IPS-20b (cell line): Measurements from ENCODE around the gene CYP4F2.
"Not testable (repeated sequence)": the region's sequence is repeated elsewhere in the genome, so short reads cannot be mapped to it uniquely, and the experiment has no call there.

Source experiments
- H3K27ac ChIP-seq: one replicate; pipeline ENCODE4 v1.5.1; 2013; ENCODE audit warnings: low read length
- H3K27me3 ChIP-seq: 2 replicates; pipeline ENCODE4 v1.6.1; 2013; ENCODE audit warnings: mild to moderate bottlenecking, low read length, inconsistent platforms; ENCODE audit not compliant: insufficient read depth
- H3K36me3 ChIP-seq: 2 replicates; pipeline ENCODE4 v1.6.1; 2013; ENCODE audit warnings: low read depth, mild to moderate bottlenecking, inconsistent platforms, low read length, moderate library complexity; ENCODE audit not compliant: insufficient read depth
- H3K4me1 ChIP-seq: 2 replicates; pipeline ENCODE4 v1.6.1; 2013; ENCODE audit warnings: mild to moderate bottlenecking, control low read depth, inconsistent platforms, low read length, moderate library complexity; ENCODE audit not compliant: insufficient read depth
- H3K4me3 ChIP-seq: 2 replicates; pipeline ENCODE4 v1.5.1; 2013; ENCODE audit warnings: mild to moderate bottlenecking, low read length, inconsistent platforms
- H3K9ac ChIP-seq: 2 replicates; pipeline ENCODE4 v1.6.1; 2013; ENCODE audit warnings: low read depth, mild to moderate bottlenecking, inconsistent platforms, low read length, moderate library complexity
- H3K9me3 ChIP-seq: 2 replicates; pipeline ENCODE4 v1.6.1; 2013; ENCODE audit warnings: mild to moderate bottlenecking, low read depth, low read length, inconsistent platforms; ENCODE audit not compliant: insufficient read depth

The CYP4F2 gene

GRCh38 chr19:15897026-15897737 lies 692 bp downstream of the CYP4F2 start:
- H3K9me3 ChIP-seq, result peaks cover 85% of the 10 kb centered on the region
- H3K36me3 ChIP-seq, result no peaks in the 10 kb centered on the region
- H3K4me1 ChIP-seq, result no peaks in the 10 kb centered on the region
- no peak overlapping the region for H3K9ac ChIP-seq
- no peak overlapping the region for H3K4me3 ChIP-seq
- H3K27me3 ChIP-seq, result no peaks in the 10 kb centered on the region
- no peak overlapping the region for H3K27ac ChIP-seq

DNA sequence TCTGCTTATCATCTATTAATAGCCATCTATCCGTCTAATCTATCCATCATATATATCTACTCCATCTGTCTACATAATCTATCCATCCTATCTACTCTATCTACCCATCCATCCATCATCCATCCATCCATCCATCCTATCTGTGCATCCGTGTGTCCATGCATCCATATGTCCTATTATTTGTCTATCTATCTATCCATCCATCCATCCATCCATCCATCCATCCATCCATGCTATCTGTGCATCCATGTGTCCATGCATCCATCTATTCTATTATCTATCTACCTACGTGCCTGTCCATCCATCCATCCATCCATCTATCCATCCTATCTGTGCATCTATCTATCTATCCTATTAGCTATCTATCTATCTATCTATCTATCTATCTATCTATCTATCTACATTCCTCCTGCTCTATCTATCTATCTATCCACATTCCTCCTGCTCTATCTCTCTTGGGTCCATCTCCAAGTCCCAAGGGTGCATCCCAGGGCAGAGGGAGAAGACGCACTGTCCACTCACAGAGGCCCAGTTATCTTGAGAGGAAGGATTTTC lies 1.9 kb downstream of the CYP4F2 start:
- no peaks in the 10 kb centered on the region for H3K4me1 ChIP-seq
- no peak overlapping the region for H3K9ac ChIP-seq
- H3K4me3 ChIP-seq, result no peak overlapping the region
- no peak overlapping the region for H3K27ac ChIP-seq
- peaks cover 85% of the 10 kb centered on the region for H3K9me3 ChIP-seq
- no peaks in the 10 kb centered on the region for H3K27me3 ChIP-seq
- H3K36me3 ChIP-seq, result no peaks in the 10 kb centered on the region

DNA sequence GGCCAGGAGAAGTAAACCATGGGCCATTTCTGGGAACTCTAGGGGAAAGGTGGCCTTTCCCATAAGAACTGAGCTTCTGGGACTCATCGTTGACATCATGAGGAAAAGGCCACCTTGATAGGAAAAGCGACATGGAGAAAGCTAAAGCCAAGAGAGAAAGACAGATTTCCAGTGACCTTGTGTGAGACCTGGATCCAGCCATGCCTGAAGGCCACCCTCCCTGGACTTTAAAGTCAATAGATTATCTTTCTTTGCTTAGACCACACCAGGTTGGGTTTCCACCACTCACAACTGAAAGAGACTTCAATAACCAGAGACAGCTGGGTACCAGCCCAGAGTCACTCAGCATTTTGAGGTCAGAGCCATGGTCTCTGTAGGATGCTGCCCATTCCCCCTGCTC lies 3.5 kb downstream of the CYP4F2 start:
- H3K27me3 ChIP-seq, result no peaks in the 10 kb centered on the region
- peaks cover 94% of the 10 kb centered on the region for H3K9me3 ChIP-seq
- H3K4me3 ChIP-seq, result no peak overlapping the region

GRCh38 chr19:15893477-15893876 lies 4.4 kb downstream of the CYP4F2 start:
- no peaks in the 10 kb centered on the region for H3K36me3 ChIP-seq
- H3K27me3 ChIP-seq, result no peaks in the 10 kb centered on the region
- H3K9ac ChIP-seq, result no peak overlapping the region
- no peak overlapping the region for H3K4me3 ChIP-seq
- no peaks in the 10 kb centered on the region for H3K4me1 ChIP-seq
- no peak overlapping the region for H3K27ac ChIP-seq
- H3K9me3 ChIP-seq, result peaks cover 97% of the 10 kb centered on the region

More for the DNA sequence above, 3.5 kb downstream of the CYP4F2 start:
- H3K36me3 ChIP-seq, result no peaks in the 10 kb centered on the region
- no peak overlapping the region for H3K27ac ChIP-seq
- H3K9ac ChIP-seq, result no peak overlapping the region
- H3K4me1 ChIP-seq, result no peaks in the 10 kb centered on the region

DNA sequence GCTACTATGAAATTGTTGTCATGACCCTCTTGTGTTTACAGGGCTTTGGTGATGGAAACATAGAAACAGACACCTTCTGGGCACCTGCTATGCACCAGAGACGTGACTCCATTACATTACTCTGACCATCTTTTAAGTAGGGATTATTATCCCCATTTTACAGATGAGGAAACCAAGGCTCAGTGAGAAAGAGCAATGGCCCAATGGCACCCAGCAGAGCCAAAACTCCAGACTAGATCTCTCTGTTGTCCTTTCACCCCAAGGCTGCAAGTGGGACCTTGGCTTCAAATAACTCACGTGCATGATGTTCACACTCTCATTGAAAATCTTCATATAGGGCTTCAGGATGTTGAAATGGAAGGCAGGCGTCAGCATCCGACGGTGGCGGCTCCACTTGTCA lies 5.9 kb downstream of the CYP4F2 start:
- Histone ChIP-seq H3K9ac (no peak overlapping the region), H3K9me3 (peaks cover 96% of the 10 kb centered on the region), H3K36me3 (no peaks in the 10 kb centered on the region), H3K4me1 (no peaks in the 10 kb centered on the region), H3K27me3 (no peaks in the 10 kb centered on the region), H3K27ac (no peak overlapping the region), H3K4me3 (no peak overlapping the region)

DNA sequence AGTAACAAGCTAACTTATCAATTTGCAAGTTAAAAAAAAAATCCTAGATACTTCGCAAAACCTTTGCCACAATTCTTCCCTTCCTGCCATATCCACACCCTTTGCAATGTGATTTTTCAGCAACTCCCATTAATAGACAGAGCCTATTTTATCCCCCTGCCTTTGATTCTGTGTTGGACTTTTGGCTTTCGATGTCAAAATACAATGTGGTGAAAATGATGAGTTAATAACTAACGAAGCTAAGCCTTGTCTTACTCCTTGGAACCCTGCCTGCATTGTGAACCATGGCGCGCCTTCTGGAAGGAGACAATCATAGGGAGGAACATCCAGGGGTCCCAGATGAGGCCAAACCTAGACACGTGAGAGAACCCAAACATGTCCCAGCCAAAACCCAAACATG lies 6.4 kb downstream of the CYP4F2 start:
- no peaks in the 10 kb centered on the region for H3K27me3 ChIP-seq

DNA sequence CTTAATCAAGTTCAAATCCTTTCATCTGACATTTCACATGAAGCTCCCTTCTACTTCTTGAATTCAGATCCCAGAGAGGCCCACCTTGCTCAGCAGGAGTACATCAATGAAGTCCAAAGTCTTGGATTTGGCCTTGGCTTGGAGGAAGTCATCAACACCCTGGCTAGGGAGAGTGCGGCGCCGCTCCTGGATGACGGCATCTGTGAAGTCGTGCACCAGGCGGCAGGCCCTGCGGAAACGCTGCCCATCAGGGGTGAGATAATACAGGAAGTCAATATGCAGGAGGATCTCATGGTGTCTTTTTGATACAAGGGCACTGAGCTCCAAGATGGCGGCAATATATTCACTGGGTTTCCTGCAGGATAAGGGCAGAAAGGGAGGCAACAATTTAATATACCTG lies 8.5 kb downstream of the CYP4F2 start:
- peaks cover 96% of the 10 kb centered on the region for H3K9me3 ChIP-seq
- not testable (repeated sequence) for H3K27me3 ChIP-seq, H3K27ac ChIP-seq, H3K4me1 ChIP-seq, H3K9ac ChIP-seq, H3K36me3 ChIP-seq, H3K4me3 ChIP-seq

More for the DNA sequence above, 6.4 kb downstream of the CYP4F2 start:
- Histone ChIP-seq H3K9me3 (peaks cover 96% of the 10 kb centered on the region), H3K9ac (no peak overlapping the region), H3K36me3 (no peaks in the 10 kb centered on the region), H3K27ac (no peak overlapping the region), H3K4me3 (no peak overlapping the region), H3K4me1 (no peaks in the 10 kb centered on the region)

- Histone ChIP-seq H3K36me3 (no peaks in the 10 kb centered on the region), H3K9ac (no peak overlapping the region), H3K9me3 (peaks cover 90% of the 10 kb centered on the region), H3K4me1 (no peaks in the 10 kb centered on the region), H3K4me3 (no peak overlapping the region), H3K27me3 (no peaks in the 10 kb centered on the region), H3K27ac (no peak overlapping the region)
These were observed 12.0 kb downstream of the CYP4F2 start for GRCh38 chr19:15885919-15886318.

DNA sequence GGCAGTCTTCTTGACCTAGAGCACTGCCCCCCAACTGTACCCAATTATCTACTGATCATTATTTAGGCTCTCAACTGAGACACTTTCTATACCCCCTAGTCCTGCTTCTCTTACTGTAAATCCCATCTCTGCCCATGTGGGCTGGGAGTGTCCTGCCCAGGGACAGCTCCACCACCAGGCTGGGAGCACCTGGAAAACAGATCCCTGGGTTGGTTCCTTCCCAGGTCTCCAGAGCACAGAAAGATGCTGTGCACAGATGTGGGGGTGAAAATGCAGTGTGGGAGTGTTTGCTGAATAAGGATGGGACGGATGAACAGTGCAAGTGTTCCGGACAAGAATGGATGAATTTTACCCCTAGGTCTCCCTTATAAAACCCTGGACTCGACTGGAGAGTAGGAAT lies 12.7 kb downstream of the CYP4F2 start:
- Histone ChIP-seq H3K36me3 (no peaks in the 10 kb centered on the region), H3K27me3 (no peaks in the 10 kb centered on the region), H3K4me3 (no peak overlapping the region), H3K9ac (no peak overlapping the region), H3K27ac (no peak overlapping the region), H3K9me3 (peaks cover 90% of the 10 kb centered on the region), H3K4me1 (no peaks in the 10 kb centered on the region)

DNA sequence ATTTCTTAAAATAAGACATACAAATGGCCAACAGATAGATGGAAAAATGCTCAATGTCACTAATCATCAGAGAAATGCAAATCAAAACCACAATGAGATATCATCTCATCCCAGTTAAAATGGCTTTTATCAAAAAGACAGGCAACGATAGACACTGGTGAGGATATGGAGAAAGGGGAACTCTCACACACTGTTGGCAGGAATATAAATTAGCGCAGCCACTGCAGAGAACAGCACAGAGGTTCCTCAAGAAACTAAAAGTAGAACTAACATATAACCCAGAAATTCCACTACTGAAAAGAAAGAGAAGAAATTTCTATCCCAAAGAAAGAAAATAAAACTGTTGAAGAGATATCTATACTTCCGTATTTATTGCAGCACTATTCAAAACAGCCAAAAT lies 14.5 kb downstream of the CYP4F2 start:
- peaks cover 91% of the 10 kb centered on the region for H3K9me3 ChIP-seq
- H3K36me3 ChIP-seq, result not testable (repeated sequence)

GRCh38 chr19:15874821-15875474 lies 22.9 kb downstream of the CYP4F2 start:
- H3K4me3 ChIP-seq, result no peak overlapping the region
- no peak overlapping the region for H3K27ac ChIP-seq
- H3K9ac ChIP-seq, result no peak overlapping the region
- no peaks in the 10 kb centered on the region for H3K36me3 ChIP-seq
- no peaks in the 10 kb centered on the region for H3K4me1 ChIP-seq
- H3K9me3 ChIP-seq, result peaks cover 84% of the 10 kb centered on the region
- no peaks in the 10 kb centered on the region for H3K27me3 ChIP-seq

More for the DNA sequence above, 14.5 kb downstream of the CYP4F2 start:
- not testable (repeated sequence) for H3K27me3 ChIP-seq, H3K4me1 ChIP-seq, H3K9ac ChIP-seq, H3K4me3 ChIP-seq, H3K27ac ChIP-seq

DNA sequence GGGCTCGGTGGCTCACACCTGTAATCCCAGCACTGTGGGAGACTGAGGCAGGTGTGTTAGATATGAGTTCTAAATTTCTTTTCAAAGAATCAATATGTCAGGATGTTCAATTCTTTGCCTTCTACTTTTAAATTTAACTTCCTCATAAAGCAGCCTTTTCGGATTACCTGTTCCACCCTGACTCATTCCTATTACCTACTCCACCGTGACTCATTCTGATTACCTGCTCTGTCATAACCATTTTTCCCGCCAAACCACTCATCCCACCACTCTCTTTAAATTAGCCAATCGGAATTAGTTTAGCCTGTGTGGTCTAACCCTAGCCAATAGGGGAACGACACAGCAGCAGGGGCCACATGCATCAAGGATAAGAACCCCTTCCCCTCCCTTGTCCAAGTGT lies 24.1 kb downstream of the CYP4F2 start:
- H3K4me3 ChIP-seq, H3K4me1 ChIP-seq, H3K27ac ChIP-seq, H3K9ac ChIP-seq, H3K36me3 ChIP-seq, H3K27me3 ChIP-seq: not testable (repeated sequence)
- peaks cover 83% of the 10 kb centered on the region for H3K9me3 ChIP-seq
